ENCODE results near the gene REEP1. TPM values are rescaled to one million over a fixed set of nuclear protein-coding genes. Genes with fewer than 3 reads are reported as not detected.
A peak's percentile ranks its signal among the peaks of the same experiment; 100 is the strongest.

Gene REEP1
- total RNA-seq, 1 donor from 2014 or later = 12.0 TPM

DNA sequence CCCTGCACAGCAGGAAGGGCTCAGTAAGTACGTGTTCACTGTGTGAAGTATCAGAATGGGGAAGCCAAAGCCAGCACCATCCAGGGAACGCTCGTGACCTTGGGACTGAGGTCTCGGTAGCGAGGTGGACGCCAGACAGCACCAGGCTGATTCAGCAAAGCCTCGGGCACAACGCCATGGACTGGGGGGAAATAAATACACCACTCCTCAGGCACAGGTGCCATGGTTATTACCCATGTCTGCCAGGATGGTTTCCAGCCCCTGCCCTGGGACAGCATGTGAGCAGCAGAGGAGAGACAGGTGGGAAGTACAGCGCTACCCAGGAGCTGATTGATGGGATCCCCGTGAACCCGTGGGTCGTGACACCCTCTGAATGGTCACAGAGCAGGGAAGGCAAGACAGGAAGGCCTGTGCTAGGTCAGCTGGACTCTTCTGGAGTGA lies 53.0 kb downstream of the REEP1 start:
- H3K4me3 Mint-ChIP-seq (ENCODE audit: low read depth) = no peak overlapping the region
- no peak for DNase-seq (ENCODE audit: low spot score, unreplicated experiment)
- TF ChIP-seq, protein P1, sequence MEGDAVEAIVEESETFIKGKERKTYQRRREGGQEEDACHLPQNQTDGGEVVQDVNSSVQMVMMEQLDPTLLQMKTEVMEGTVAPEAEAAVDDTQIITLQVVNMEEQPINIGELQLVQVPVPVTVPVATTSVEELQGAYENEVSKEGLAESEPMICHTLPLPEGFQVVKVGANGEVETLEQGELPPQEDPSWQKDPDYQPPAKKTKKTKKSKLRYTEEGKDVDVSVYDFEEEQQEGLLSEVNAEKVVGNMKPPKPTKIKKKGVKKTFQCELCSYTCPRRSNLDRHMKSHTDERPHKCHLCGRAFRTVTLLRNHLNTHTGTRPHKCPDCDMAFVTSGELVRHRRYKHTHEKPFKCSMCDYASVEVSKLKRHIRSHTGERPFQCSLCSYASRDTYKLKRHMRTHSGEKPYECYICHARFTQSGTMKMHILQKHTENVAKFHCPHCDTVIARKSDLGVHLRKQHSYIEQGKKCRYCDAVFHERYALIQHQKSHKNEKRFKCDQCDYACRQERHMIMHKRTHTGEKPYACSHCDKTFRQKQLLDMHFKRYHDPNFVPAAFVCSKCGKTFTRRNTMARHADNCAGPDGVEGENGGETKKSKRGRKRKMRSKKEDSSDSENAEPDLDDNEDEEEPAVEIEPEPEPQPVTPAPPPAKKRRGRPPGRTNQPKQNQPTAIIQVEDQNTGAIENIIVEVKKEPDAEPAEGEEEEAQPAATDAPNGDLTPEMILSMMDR (IDR thresholded peaks at IDR 0.05; ENCODE audit: unreplicated experiment) = no peak
- no peaks in the 10 kb centered on the region for H3K36me3 Mint-ChIP-seq (ENCODE audit: insufficient read depth)
- H3K27me3 Mint-ChIP-seq = peaks cover 3% of the 10 kb centered on the region
- no peaks in the 10 kb centered on the region for H3K9me3 Mint-ChIP-seq (ENCODE audit: low read depth)
- H3K27ac Mint-ChIP-seq = peak overlapping the region; percentile 25
- H3K4me1 Mint-ChIP-seq (ENCODE audit: low read depth) = peaks cover 16% of the 10 kb centered on the region

DNA sequence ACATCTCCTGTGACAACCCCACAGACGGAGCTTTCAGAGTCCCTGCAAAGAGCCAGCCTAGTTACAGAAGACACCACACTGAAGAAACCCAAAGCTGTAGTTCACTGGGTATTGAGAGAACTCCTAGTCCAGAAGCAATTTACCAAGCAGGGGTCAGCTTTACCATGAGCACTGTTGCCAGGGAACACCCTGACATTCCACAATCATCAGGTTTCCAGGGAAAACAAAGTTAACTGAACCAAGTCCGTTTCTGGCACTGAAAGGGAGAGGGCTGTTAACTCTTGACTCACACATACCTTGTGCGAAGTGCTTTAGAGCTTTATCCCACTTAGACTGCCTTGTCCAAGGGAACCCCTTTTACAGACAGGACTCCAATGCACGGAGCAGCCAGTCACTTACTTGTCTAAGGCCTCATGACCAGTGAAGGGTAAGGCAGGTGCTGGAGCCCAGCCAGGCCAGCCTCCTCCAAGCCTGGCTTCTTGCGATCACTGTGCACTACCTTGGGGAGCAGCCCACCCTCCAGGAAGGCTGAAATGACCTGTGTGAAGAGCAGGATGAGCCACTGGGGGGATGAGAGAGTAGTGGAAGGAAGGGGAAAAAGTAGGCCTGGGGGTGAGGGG lies 53.9 kb downstream of the REEP1 start:
- no peaks in the 10 kb centered on the region for H3K36me3 Mint-ChIP-seq (ENCODE audit: insufficient read depth)
- peak overlapping the region; percentile 18 for H3K27ac Mint-ChIP-seq

DNA sequence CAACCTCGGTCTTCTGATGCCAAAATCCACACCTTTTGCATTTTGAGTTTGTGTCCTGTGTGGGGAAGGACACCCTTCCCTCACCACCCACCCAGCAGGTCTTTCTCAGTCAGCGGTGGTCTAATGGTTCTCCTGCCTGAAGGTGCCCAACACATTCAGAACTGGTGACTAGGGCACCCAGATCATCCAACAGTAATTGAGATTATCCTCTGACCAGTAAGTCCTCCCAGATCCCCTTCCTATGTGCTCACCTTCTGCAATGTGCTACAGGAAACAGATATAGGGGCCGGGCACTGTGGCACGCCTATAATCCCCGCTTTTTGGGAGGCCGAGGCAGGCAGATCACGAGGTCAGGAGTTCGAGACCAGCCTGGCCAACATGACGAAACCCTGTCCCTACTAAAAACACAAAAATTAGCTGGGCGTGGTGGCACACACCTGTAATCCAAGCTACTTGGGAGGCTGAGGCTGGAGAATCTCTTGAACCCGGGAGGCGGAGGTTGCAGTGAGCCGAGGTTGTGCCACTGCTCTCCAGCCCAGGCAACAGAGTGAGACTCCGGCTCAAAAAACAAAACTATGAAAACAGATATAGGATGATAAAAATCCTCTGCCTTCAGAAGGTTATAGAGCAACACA lies 56.2 kb downstream of the REEP1 start:
- TF ChIP-seq, protein P1 (IDR thresholded peaks at IDR 0.05; ENCODE audit: unreplicated experiment) = no peak
- peaks cover 16% of the 10 kb centered on the region for H3K4me1 Mint-ChIP-seq (ENCODE audit: low read depth)
- no peaks in the 10 kb centered on the region for H3K36me3 Mint-ChIP-seq (ENCODE audit: insufficient read depth)
- no peak overlapping the region for H3K27ac Mint-ChIP-seq
- peaks cover 3% of the 10 kb centered on the region for H3K27me3 Mint-ChIP-seq
- H3K9me3 Mint-ChIP-seq (ENCODE audit: low read depth) = no peaks in the 10 kb centered on the region
- DNase-seq (ENCODE audit: low spot score, unreplicated experiment) = no peak
- H3K4me3 Mint-ChIP-seq (ENCODE audit: low read depth) = no peak overlapping the region

More for the DNA sequence above, 53.9 kb downstream of the REEP1 start:
- Mint-ChIP-seq H3K27me3 (peaks cover 3% of the 10 kb centered on the region), H3K4me3 (ENCODE audit: low read depth) (no peak overlapping the region), H3K9me3 (ENCODE audit: low read depth) (no peaks in the 10 kb centered on the region), H3K4me1 (ENCODE audit: low read depth) (peaks cover 16% of the 10 kb centered on the region)
- TF ChIP-seq, protein P1 (IDR thresholded peaks at IDR 0.05; ENCODE audit: unreplicated experiment) = no peak
- no peak for DNase-seq (ENCODE audit: low spot score, unreplicated experiment)

DNA sequence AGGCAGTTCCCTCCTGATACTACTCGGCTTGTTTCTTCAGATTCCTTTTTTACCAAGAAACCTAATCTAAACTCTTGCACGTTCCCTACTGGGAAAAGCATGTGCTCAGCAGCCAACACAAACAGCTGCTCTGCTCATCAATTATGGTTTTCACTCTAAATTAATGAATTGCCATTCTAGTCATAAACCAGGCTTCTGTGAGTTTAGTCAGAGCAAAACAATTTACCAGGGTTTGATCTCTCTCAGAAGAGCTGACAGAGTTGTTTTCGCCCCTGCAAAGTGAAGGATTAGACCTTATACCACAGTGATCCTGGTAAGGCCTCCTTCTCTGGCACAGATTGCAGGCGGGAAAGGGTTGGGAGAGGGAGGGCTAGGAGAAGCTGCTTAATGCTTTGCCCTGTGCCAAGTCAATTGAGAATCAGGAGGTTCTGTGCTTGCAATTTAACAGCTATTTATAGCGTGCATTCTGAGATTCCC lies 57.2 kb downstream of the REEP1 start:
- TF ChIP-seq, protein P1 (IDR thresholded peaks at IDR 0.05; ENCODE audit: unreplicated experiment) = no peak
- Mint-ChIP-seq H3K4me3 (ENCODE audit: low read depth) (no peak overlapping the region), H3K4me1 (ENCODE audit: low read depth) (peaks cover 16% of the 10 kb centered on the region), H3K27me3 (peaks cover 3% of the 10 kb centered on the region), H3K27ac (no peak overlapping the region), H3K36me3 (ENCODE audit: insufficient read depth) (no peaks in the 10 kb centered on the region), H3K9me3 (ENCODE audit: low read depth) (no peaks in the 10 kb centered on the region)
- no peak for DNase-seq (ENCODE audit: low spot score, unreplicated experiment)

DNA sequence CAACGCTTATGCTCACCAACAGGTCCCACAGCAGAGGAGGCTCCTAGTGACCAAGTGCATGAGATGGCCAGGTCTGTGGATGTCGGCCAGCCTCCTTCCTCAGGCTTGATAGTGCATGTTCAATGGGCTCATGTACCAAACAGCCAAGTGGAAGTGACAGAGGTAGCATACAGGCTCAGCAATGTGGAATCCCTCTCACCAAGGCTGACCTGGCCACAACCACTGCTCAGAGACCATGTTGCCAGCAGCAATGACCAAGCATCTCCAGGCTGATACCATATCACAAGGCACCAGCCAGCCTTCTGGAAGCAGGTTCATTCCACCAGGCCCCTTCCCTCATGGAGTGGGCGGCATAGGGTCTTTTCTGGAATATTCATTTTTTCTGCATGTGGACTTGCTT lies 61.5 kb downstream of the REEP1 start:
- Mint-ChIP-seq H3K4me3 (ENCODE audit: low read depth) (no peak overlapping the region), H3K4me1 (ENCODE audit: low read depth) (no peaks in the 10 kb centered on the region), H3K27ac (no peak overlapping the region), H3K27me3 (no peaks in the 10 kb centered on the region), H3K9me3 (ENCODE audit: low read depth) (peaks cover 18% of the 10 kb centered on the region), H3K36me3 (ENCODE audit: insufficient read depth) (peaks cover 13% of the 10 kb centered on the region)
- TF ChIP-seq, protein P1 (IDR thresholded peaks at IDR 0.05; ENCODE audit: unreplicated experiment) = no peak
- DNase-seq (ENCODE audit: low spot score, unreplicated experiment) = no peak
